Endothelial cell of umbilical vein (primary cell): ENCODE data around the gene POPDC3.

Experiments
- EZH2 ChIP-seq: IDR thresholded peaks from 2 replicates; pipeline ENCODE4 v1.6.1; 2012; ENCODE audit warnings: borderline replicate concordance, low read depth, mild to moderate bottlenecking, moderate library complexity, low read length, inconsistent platforms; ENCODE audit not compliant: severe bottlenecking
- FOS ChIP-seq: IDR thresholded peaks from 2 replicates; pipeline ENCODE4 v1.6.1; 2011; ENCODE audit warnings: mild to moderate bottlenecking, low read length, moderate library complexity, borderline replicate concordance; ENCODE audit not compliant: insufficient read depth
- GATA2 ChIP-seq: IDR thresholded peaks from 2 replicates; pipeline ENCODE4 v1.7.0; 2011; ENCODE audit warnings: low read depth, mild to moderate bottlenecking, moderate library complexity, mixed read lengths, low read length; ENCODE audit not compliant: insufficient read length, insufficient read depth
- JUN ChIP-seq: IDR thresholded peaks from 2 replicates; pipeline ENCODE4 v1.6.1; 2011; ENCODE audit warnings: borderline replicate concordance, low read depth; ENCODE audit not compliant: insufficient read length, insufficient read depth
- MYC ChIP-seq: IDR thresholded peaks from one replicate; pipeline ENCODE4 v1.6.1; 2011; ENCODE audit warnings: mild to moderate bottlenecking, low read depth, low read length
- POLR2A ChIP-seq: IDR thresholded peaks from 2 replicates; pipeline ENCODE4 v1.6.1; 2012; ENCODE audit warnings: low read depth, mild to moderate bottlenecking, control low read depth, low read length
- POLR2AphosphoS5 ChIP-seq: IDR thresholded peaks from 2 replicates; pipeline ENCODE4 v1.6.1; 2012; ENCODE audit warnings: low read depth, mild to moderate bottlenecking, control low read depth, low read length, moderate library complexity; ENCODE audit not compliant: insufficient read depth
- TF ChIP-seq, protein P1 (sequence below), 2 donors: IDR thresholded peaks; 1 replicate in 1 of 2; 2 replicates in 1 of 2; pipeline ENCODE4 v1.5.1; 2011; ENCODE audit warnings: low read length in 2 of 2, mild to moderate bottlenecking in 2 of 2, moderate library complexity in 2 of 2, control low read depth in 1 of 2, inconsistent platforms in 1 of 2, low read depth in 1 of 2; ENCODE audit not compliant: insufficient read depth in 1 of 2; ENCODE audit errors: extremely low read depth in 1 of 2
- TF ChIP-seq, protein P2 (sequence below): IDR thresholded peaks from 2 replicates; pipeline ENCODE4 v1.6.1; 2011; ENCODE audit not compliant: insufficient read depth, insufficient read length

DNA sequence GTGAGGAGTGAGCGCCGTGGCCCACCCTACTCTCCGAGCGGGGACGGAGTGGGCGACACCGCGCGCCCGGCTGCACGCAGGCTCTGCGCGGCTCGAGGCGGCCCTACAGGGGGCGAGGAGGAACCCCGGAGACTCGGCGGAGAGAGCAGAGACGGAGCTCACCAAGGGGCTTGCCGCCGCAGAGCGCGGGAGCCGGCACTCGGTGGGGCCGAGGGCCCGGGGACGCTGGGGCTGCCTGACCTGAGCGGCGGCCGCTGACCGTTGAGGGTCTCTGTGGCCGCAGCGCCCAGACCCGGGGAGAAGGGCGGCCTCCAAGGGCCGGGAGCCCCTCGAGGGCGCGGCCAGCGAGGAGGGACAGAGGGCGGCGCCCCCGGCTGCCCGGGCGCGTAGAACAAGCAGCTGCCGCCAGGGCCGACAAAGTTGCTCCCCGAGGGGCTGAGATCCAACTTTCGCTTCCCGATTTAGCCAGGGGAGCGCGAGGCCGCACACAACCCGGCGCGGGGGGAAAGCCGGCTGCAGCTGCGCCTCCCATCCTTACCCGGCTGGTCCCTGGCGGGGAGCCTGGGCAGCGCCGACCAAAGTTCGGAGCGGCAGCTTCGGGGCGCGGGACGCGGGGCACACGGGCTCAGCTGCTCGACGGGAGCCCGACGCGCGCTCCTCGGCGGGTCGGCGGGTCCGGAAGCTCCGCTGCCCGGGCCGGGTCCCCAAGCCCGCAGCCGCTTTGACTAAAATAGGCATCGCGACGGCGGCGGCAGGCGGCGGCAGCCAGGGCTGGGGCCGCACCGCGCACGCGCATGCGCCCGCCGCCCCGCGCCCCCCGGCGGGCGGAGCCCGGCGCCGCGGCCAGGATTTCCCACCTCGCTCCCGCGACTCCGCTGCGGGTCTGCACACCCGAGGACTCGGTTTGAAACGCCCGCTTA, 43.1 kb downstream of the POPDC3 start:
- no peak for TF ChIP-seq POLR2A
- peak; percentile 31 for TF ChIP-seq POLR2AphosphoS5
- TF ChIP-seq, protein P1, sequence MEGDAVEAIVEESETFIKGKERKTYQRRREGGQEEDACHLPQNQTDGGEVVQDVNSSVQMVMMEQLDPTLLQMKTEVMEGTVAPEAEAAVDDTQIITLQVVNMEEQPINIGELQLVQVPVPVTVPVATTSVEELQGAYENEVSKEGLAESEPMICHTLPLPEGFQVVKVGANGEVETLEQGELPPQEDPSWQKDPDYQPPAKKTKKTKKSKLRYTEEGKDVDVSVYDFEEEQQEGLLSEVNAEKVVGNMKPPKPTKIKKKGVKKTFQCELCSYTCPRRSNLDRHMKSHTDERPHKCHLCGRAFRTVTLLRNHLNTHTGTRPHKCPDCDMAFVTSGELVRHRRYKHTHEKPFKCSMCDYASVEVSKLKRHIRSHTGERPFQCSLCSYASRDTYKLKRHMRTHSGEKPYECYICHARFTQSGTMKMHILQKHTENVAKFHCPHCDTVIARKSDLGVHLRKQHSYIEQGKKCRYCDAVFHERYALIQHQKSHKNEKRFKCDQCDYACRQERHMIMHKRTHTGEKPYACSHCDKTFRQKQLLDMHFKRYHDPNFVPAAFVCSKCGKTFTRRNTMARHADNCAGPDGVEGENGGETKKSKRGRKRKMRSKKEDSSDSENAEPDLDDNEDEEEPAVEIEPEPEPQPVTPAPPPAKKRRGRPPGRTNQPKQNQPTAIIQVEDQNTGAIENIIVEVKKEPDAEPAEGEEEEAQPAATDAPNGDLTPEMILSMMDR (IDR thresholded peaks at IDR 0.05; ENCODE audit: extremely low read depth in 1 of 2, insufficient read depth in 1 of 2, low read depth in 1 of 2, low read length in 2 of 2) = peak in 1 of 2 donors; percentile 38
- TF ChIP-seq, protein P2, sequence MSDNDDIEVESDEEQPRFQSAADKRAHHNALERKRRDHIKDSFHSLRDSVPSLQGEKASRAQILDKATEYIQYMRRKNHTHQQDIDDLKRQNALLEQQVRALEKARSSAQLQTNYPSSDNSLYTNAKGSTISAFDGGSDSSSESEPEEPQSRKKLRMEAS = no peak
- TF ChIP-seq FOS = no peak
- TF ChIP-seq EZH2 = no peak
- no peak for TF ChIP-seq GATA2
- TF ChIP-seq MYC = no peak
- TF ChIP-seq JUN = no peak
